HG03442 (cell line): ENCODE measurements around the gene H2BK1.

ENCODE experiments used
- ATAC-seq: cut with Tn5 transposase; IDR thresholded peaks from one replicate; pipeline ENCODE4 v1.9.1; 2021; ENCODE audit warnings: mild to moderate bottlenecking, moderate library complexity; ENCODE audit not compliant: unreplicated experiment

H2BK1 gene

DNA sequence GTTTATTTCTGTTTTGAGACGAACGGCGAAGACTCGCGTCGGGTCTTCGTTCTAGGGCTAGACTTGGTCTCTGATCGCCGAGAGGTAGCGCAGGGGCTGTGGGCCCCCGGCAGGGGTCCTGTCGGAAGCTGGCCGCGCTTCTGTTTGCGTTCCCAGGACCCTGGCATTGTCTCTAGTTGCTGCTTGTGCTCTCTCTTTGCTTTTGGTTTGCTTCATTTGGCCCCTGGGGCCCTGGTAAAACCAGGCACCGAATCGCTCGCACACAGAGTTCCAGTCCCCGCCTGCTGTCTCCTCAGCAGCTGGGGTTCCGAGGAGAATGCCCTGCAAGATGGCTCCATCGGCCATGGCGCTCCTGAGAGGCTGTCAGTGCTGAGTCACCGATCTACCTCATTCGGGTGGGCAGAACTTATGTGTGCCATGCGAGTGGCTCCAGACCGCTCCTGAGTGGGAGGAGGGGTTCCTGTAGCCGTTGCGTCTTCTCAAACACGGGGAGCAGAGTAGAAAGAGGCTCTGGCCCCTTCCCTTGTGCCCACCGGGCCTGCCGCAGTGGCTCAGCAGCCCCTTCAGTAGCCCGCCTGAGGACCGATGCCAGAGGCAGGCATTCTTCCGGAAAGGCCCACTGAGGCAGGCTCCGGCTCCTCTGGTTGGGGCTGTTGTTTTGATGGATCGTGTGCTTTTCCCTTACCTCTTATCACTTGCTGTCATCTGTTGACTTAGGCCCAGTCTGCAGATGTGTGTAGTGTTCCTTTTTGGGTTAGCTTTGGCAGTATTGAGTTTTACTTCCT lies 22.8 kb upstream of the H2BK1 start:
- peak; percentile 31 for ATAC-seq

DNA sequence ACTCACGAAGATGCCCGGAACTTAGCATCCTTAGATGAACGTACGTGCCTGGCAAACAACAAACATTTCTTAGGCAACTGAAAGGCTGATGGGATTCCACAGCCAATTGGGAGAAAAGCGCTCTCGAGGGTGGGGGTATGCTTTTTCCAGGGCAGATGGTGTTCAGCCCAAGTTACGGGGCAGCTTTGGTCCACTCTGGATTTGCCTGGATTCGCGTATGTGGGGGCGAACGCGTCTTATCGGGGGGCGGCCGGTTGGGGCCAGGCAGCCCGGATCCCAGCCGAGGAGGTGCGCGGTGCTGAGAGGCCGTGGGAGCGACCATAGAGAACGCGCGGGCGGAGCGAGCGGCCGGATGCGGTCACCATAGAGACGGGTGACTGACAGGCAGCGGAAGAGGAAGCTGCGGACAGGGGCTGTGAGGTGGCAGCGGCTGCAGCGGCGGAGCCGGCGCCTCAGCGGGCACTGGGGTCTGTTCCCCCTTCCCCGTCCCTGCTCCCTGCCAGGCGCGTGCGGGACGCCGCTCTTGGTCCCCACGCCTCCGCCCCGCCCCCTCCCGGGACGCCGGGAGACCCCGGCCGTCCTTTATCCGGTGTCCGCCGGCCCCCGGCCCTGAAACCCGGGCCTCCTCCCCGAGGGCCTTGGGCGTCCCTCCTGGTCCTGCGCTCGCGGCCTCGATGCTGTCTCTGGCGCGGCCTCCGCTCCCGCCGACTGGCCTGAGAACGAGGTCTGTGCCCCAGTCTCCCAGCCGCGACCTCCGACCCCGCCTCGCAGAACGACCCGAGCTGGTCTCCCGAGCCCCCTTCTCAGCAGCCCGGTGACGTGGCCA lies 22.0 kb upstream of the H2BK1 start, which contains the start of gene CHPF2:
TSS of gene CHPF2 (plus strand) at position 393 of the 826 bp plus-strand sequence. CDS start 1,529 bp downstream, outside the sequence.
- ATAC-seq: peak; percentile 96

DNA sequence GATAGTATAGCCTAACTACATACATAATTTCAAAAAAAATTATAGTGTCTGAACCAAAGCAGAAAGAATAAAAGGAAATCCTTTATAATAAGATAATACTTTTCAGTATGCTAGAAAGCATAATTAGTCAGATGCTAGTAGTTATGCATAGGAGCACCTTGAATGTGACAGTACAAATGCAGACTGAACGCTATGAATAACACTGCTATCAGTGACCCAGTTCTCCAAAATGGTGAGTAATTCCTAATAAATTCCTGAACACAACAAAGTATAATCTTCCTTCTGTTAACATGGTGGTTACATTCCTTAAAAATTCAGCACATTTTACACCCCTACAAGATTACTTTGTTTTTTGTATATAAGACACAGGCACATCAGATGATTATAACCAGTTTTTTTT lies 20.8 kb upstream of the H2BK1 start:
- no peak for ATAC-seq

DNA sequence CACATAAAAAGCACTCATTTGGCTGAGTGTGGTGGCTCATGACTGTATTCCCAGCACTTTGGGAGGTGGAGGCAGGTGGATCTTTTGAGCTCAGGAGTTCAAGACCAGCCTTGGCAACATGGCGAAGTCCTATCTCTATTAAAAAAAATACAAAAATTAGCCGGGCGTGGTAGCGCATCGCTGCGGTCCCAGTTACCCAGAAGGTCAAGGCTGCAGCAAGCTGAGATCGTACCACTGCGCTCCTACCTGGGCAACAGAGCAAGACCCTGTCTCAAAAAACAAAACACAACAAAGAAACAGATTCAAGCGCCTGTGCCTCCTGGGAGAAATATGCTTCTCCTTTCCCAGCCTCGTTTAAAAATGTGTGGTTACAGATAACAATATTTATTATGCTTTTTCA lies 19.0 kb upstream of the H2BK1 start:
- no peak for ATAC-seq

DNA sequence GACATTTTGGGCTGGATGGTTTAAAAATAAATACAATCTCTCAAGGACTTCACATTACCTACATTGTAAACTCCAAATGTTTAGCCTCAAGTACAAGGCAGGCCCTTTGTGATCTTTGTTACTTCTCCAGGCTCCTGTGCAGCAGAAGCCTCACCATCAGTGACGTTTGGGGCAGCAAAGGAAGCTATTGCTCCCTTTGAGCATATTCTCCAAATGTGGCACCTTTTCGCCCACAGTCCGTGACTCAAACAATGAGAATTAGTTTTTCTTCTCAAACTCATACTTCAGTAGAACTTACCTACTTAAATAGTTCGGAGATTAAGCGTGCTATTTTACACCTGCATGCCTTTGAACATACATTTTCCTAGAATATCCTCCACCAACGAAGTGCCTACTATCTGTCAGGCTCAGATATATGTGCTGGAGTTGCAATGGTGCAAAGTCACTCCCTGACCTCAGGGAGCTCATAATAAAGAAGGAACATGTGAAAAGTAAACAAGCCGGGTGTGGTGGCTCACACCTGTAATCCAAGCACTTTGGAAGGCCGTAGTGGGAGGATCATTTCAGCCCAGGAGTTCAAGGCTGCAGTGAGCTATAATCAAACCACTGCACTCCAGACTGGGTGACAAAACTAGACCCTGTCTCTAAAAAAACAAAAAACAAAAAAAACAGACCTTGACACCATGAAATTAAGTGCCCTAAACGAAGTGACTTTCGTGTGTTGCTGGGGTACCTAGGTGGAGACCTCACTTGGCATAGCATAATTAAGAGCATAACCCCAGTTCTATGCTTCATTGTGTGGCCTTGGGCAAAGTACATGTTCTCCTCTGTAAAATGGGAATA lies 18.0 kb upstream of the H2BK1 start:
- no peak for ATAC-seq

DNA sequence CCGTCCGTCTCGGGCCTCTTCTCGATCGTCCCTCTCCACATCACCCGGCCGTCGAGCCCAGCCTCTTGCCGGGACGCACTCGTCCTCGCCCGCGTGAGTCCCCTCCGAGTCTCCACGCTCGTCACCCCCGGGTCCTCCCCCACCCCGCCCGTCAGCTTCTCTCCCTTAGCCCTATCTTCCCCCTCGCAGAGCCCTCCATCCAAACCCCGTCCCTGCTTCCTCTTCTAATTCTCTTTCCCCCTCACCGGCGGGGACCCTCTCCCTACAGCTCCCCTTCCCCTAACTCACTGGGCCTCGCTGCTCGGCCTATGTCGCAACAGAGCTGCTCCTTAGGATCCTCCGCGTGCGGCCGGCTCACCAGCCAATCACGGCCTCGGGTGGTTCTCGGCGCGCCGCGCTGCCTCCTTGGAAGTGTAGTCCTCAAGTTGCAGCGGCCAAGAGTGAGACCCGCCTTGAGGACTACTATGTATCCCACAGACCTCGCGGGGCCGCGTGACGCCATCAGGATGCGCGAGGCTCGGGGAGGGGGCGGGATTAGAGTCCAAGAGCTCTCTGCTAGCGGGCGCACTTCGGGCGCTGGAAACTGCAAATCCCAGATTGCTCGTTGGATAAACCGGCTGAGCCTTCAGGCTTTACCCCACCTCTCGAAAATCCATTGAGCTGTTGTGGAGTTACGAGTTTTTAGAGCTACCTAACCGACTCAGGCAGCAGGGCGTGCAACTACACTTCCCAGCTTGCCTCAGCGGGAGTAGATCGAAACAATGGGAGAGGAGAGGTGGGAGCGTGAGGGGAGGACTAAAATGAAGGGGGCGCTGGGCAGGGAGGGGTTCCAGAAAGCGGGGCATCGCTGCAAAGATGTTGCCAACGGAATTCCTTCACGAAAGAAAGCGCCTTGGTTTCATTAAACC lies 16.8 kb upstream of the H2BK1 start, which contains the start of gene ABCF2:
TSS of gene ABCF2 (minus strand) at position 331 of the 908 bp plus-strand sequence. CDS start 747 bp downstream, outside the sequence.
- peak; percentile 99 for ATAC-seq

DNA sequence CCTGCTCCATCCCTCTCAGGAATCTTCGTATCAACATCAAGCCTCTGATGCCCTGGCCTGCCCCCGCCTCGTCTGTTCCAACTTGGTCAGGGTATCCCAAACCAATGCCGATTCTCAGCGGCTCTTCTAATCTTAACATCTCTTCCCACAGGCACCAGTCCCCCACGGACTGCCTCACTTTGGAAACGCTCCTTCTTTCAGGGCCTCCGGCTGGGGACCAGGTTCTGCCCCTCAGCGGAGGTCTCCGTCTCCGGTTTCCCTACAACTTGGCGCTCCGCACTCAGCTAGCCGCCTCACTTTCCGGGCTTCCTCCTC lies 16.2 kb upstream of the H2BK1 start:
- ATAC-seq: no peak

DNA sequence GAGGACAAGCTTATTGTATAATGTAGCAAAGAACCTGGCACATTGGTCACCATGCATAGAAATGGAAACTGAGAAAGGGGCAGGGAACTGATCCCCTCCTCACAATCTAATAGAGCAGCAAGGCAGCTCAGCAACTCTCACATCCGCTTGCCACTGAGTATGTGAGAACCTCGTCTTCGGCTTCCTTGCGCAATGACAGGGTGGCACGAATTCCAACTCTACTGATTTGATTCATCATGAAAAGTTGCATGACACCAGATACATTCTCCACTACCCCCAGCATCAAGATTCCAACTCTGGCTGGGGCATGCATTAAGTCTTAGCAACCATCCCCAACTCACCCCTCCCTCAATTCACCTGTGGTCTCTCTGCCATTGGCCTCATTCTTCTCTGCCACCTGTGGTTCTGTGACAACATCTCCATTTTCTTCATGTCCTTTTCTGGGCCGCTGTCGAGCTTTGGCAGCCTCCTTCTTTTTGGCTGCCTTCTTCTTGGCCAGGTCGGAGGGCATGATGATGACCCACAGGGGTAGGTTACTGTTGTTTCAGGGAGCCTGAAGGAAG lies 15.7 kb upstream of the H2BK1 start:
- no peak for ATAC-seq

DNA sequence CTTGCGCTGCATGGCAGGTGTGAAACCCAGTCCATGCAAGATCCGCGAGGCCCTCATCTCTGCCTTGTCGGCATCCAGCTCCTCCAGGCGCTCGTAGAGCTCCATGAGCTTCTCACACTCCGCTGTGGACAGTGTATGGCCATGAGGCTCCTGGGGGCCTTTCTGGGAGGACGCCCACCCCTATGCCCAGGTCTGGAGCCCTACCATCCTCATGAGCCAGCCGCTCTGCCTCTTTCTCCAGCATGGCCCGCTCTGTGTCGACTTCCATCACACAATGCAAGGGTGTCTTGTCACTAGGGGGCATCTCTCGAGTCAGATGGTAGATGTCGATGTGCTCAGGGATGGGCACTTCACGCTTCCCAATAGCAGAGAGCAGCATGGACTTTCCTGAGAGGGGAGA lies 13.4 kb upstream of the H2BK1 start:
- no peak for ATAC-seq

DNA sequence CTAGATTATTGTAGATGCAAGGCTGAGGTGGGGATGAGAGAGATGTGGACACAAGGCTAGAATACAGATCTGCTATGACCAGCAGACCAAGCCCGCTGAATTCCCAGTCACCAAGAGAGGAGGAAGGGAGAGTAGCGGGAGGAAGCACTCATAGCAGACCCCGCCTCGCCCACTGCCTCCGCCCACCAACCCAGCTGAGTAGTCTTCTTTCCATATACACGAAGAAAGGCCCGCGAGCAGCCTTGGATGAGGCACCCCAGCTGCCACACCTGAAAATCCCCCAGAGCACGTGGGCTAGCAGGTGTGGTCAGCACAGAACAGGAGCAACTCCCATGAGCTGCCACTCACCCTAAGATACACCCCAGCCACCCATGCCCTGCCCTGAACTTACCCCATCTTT lies 7.9 kb upstream of the H2BK1 start:
- no peak for ATAC-seq

DNA sequence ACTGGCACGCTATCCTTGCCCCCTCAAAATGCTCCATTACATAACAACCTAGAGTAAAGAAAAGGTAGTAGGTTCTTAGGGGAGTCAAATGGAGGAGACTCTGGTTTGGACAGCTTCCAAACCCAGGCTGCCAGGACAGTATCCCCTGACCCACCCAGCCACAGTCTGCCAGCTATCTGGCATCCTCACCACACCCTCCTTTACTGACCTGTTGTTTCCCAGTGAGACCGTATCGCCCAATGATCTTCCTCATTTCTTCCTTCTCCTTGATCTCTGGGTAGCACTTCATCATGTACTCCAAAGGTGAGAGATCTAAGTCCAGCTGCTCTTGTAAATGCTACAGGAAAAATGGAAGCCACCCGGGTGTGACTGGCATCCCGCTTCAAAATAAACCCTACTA lies 5.1 kb upstream of the H2BK1 start:
- no peak for ATAC-seq

DNA sequence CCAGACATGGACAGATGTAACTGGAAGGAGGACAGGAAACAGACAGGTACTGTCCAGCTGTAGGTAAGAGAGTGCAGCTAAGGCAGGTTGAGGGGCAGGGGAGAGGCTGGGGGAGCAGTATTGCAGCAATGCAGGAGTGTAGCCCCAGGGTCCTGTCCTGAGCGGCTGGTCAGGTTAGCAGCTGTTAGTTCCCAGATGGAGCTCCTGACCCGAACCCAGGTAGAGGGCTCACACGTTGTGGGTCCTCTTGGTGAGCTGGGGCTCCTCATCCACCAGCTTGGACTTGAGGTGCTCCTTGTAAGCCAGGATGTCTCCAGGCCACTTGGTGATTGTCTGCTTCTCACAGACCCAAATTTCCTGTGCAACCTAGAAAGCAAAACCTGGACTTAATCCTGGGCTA lies 3.5 kb upstream of the H2BK1 start:
- ATAC-seq: no peak

DNA sequence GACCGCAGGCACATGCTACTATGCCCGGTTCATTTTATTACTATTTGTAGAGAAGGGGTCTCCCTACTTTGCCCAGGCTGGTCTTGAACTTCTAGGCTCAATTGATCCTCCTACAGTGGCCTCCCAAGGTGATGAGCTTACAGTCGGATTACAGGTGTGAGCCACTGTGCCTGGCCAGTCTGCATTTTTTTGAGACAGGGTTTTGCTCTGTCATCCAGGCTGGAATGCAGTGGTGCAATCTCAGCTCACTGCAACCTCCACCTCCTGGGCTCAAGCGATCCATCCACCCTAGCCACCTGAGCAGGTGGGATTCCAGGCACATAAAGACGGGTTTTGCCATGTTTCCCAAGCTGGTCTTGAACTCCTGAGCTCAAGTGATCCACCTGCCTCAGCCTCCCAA lies 2.3 kb upstream of the H2BK1 start:
- no peak for ATAC-seq

DNA sequence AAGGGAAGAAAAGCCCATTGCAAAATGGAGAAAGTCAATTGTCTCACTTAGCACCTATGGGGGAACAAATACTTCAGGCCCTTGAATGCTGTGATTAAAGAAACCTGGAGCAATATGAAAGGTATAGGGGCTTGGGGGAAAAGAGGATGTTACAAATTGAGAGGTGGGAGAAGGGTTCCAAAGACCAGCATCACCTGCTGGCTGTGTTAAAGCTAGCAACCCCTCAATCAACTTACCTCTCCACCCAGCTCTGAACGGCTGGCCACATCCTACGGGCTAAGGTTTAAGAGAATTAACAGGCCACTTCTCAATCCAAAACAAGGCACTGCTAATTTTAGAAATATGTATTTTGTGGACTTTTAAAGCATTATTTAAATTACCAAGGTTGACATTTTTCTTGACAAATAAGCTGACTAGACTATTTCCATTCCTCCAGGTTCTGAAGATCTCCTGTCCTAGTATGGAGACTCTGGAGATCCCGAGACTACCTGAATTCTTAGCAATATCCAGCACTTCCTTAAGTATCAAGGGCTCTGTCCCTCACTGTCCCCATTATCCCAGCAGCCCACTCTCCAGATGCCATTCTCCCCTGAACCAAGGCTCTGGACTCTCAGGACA lies 976 bp upstream of the H2BK1 start:
- no peak for ATAC-seq

DNA sequence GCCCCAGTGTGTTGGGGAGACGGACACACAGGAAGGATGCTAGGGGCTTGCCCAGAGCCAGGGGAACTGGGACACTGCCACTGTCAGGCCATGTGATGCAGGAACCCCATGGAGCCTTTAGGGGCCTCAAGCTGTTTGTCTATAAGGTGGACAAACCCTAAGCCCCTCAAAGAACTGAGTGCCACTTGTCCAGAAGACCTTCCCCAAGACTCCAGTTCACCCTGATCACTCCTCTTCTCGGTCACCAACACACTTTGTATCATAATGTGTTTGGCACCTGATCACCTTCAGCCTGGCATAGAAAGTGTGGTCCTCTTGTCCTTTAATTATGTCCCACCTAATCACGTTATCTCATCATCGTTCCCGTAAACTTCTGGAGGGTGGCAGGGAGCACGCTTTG lies 700 bp downstream of the H2BK1 start:
- no peak for ATAC-seq

DNA sequence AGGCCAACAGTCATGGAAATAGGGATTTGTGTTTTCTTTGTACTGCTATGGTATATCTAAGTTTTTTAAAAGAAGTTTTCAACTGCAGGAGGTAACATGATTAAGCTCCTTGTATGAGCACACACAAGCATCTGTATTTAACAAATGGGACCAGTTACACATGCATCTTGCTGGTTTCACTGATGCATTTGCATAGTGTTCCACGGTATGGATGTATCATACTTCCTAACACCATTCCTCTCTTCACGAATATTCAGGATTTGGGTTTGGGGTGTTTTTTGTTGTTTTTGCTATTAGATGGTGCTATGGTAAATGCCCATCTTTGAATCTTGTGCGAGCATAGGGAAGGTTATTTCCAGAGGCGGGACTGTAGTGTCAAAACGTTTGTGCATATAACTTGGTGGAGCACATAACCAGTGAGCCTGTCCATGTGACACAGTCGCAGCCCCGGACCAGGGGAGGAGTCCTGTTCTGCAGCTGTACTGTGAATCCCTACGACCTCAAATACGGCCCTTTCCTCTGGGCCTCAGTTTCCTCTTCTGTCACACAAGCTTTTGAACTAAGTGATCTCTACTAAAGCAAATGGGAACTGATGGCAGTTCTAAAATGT lies 1.9 kb downstream of the H2BK1 start:
- no peak for ATAC-seq

DNA sequence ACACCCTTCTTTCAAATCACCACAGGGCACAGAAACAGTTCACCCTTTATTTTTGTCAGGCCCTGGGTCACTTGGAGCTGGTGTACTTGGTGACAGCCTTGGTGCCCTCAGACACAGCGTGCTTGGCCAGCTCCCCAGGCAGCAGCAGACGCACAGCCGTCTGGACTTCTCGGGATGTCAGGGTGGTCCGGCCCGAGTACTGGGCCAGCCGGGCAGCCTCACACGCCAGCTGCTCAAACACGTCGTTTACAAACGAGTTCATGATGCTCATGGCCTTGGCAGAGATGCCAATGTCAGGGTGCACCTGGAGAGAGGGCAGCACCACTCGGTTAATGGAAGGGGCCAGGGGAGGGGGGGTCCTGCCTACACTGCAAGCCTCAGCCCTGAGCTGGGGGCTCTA lies 2.5 kb downstream of the H2BK1 start:
- no peak for ATAC-seq

DNA sequence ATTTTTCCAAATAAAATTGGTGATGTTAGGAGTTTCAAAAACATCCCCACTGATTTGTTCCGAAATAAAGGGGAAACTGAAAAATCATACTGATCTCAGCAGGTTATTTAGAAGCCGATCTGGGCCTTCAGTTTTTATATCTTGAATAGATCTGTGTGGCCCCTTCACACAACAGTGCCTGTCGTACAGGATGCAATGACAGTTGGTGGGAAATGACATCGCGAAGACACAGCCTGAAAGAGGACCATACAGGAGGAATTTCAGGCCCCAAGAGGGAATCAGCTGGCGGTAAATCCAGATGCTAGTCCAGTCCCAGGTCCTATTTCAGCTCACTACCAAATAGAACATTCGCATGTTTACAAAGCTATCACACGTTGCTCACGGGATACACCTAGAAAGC lies 3.0 kb downstream of the H2BK1 start:
- ATAC-seq: no peak

DNA sequence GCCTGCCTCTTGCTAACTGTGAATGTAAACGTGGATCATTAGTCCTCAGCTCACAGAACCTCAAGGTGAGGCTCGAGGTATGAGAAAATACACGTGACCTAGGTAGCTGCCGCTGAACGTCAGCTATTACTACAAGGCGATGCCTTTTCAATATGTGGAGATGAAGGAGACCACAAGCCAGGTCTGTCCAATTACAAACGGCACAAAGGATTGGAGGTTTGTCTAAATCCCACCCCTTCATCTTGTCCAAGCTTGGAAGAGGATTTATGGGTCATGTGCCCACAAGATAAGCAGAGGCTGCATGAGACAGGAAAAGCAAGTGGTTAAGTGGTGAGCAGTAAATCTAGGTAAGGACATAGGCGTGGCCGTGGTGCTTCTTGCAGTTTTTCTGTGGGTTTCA lies 3.4 kb downstream of the H2BK1 start:
- ATAC-seq: no peak
